T-cell (primary cell): ENCODE results near the gene C2CD3. TPM values are rescaled to one million over a fixed set of nuclear protein-coding genes. Genes with fewer than 3 reads are reported as not detected.
A peak's percentile ranks its signal among the peaks of the same experiment; 100 is the strongest.

Source experiments
- ATAC-seq, 4 experiments: fragments of 200-7000 bp in 3 of 4; fragments of 150-1000 bp in 1 of 4; cut with Tn5 transposase; replicated peaks in 1 of 4; 1 replicate in 3 of 4; 2 replicates in 1 of 4; pipeline ENCODE4 v1.10.0; 2021; ENCODE audit warnings: moderate library complexity in 3 of 4, mild to moderate bottlenecking in 2 of 4, moderate number of reproducible peaks in 1 of 4
- CTCF ChIA-PET, 2 donors: fragments of 300-600 bp; sonication (Branson Sonifier 250); formaldehyde crosslinking; loops; one replicate each; lab custom pipeline; 2022; ENCODE audit warnings: antibody characterized with exemption in 2 of 2; lab: Charles Lee
- POLR2A ChIA-PET, 2 donors: fragments of 300-600 bp; sonication (Branson Sonifier 250); formaldehyde crosslinking; loops; one replicate each; lab custom pipeline; 2022; ENCODE audit warnings: antibody characterized with exemption in 2 of 2; lab: Charles Lee
- DNase-seq, 35 experiments: peaks; one replicate each; pipeline versions ENCODE4 v3.0.0 to v3.0.0-alpha.2; 2013 to 2023
- H3K27ac ChIP-seq: one replicate; pipeline ENCODE4 v1.5.1; 2013; ENCODE audit warnings: low read length
- H3K27me3 ChIP-seq, 2 experiments: replicated peaks in 1 of 2; 1 replicate in 1 of 2; 2 replicates in 1 of 2; pipeline versions ENCODE4 v1.6.1 to v1.7.0; 2013; ENCODE audit warnings: low read length in 1 of 2, mixed read lengths in 1 of 2; ENCODE audit not compliant: control insufficient read depth in 2 of 2, insufficient read depth in 2 of 2; ENCODE audit errors: extremely low read depth in 1 of 2
- H3K36me3 ChIP-seq, 2 donors: 1 replicate in 1 of 2; 2 replicates in 1 of 2; pipeline versions ENCODE4 v1.6.1 to v1.7.0; 2013; ENCODE audit warnings: low read length in 1 of 2; ENCODE audit not compliant: control insufficient read depth in 2 of 2, insufficient read depth in 1 of 2; ENCODE audit errors: extremely low read depth in 1 of 2
- H3K4me1 ChIP-seq, 2 experiments: 1 replicate in 1 of 2; 2 replicates in 1 of 2; pipeline versions ENCODE4 v1.6.1 to v1.7.0; 2013; ENCODE audit warnings: low read length in 2 of 2, mixed read lengths in 1 of 2; ENCODE audit not compliant: insufficient read depth in 2 of 2, control insufficient read depth in 1 of 2; ENCODE audit errors: extremely low read depth in 1 of 2
- H3K4me3 ChIP-seq, 2 donors: 1 replicate in 1 of 2; 2 replicates in 1 of 2; pipeline versions ENCODE4 v1.5.1 to v1.7.0; 2013; ENCODE audit warnings: mild to moderate bottlenecking in 2 of 2, low read length in 1 of 2, moderate library complexity in 1 of 2; ENCODE audit not compliant: control insufficient read depth in 1 of 2; ENCODE audit errors: extremely low read depth in 1 of 2
- H3K9me3 ChIP-seq: 2 replicates; pipeline ENCODE4 v1.7.0; 2013
- H3K27ac Mint-ChIP-seq, 2 donors: one replicate each; pipeline ENCODE4 v1.8.0; 2020 to 2021; ENCODE audit warnings: mild to moderate bottlenecking in 2 of 2, mixed read lengths in 2 of 2
- H3K27me3 Mint-ChIP-seq, 2 donors: one replicate each; pipeline ENCODE4 v1.8.0; 2021 to 2022; ENCODE audit warnings: mixed read lengths in 2 of 2
- H3K36me3 Mint-ChIP-seq: one replicate; pipeline ENCODE4 v1.8.0; 2021; ENCODE audit warnings: mixed read lengths
- H3K4me1 Mint-ChIP-seq, 3 donors: one replicate each; pipeline ENCODE4 v1.8.0; 2020 to 2022; ENCODE audit warnings: mixed read lengths in 3 of 3, mild to moderate bottlenecking in 1 of 3
- H3K4me3 Mint-ChIP-seq, 3 donors: one replicate each; pipeline ENCODE4 v1.8.0; 2020 to 2022; ENCODE audit warnings: mild to moderate bottlenecking in 3 of 3, mixed read lengths in 3 of 3, moderate library complexity in 3 of 3
- H3K9me3 Mint-ChIP-seq, 3 donors: one replicate each; pipeline ENCODE4 v1.8.0; 2020 to 2022; ENCODE audit warnings: mixed read lengths in 3 of 3
- WGBS: methylation state at CpG from one replicate; pipeline ENCODE4 v1.1.5; 2013; ENCODE audit warnings: missing lambda C conversion rate; ENCODE audit not compliant: insufficient coverage; 5-methylcytosine and 5-hydroxymethylcytosine counted together
- total RNA-seq, 35 experiments: library from RNA in 6 of 35; stranded (reverse) in 6 of 35; fragments of 120-200 nt in 1 of 35; gene quantifications; one replicate each; pipeline versions ENCODE4 v1.2.1 to v1.2.4 and lab custom pipeline; 2013 to 2026

Gene C2CD3
- total RNA-seq, 5 donors from 2014 or later (not counting 1 experiment from before 2014, with no cell fraction given): 37.0 to 47.7 (median 41.0) TPM

DNA sequence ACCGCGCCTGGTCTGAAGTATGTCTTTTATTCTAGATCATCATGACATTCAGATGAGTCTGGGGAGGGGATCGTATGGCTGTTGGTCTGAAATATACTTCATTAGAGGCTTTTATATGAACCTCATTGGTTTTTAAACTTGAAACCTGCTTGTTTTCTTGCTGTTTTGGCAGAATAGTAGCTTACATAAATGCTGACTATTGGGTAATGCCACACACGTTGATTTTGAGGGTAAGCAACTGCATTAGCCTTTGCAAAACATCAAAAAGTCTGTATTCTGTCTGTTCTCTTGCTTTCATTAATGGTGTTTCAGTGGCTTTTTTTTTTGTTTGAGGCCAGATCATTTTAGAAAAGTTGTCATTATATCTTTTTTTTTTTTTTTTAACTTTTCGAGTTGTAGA lies 14.5 kb upstream of the C2CD3 start:
- CTCF ChIA-PET: no interaction called here

DNA sequence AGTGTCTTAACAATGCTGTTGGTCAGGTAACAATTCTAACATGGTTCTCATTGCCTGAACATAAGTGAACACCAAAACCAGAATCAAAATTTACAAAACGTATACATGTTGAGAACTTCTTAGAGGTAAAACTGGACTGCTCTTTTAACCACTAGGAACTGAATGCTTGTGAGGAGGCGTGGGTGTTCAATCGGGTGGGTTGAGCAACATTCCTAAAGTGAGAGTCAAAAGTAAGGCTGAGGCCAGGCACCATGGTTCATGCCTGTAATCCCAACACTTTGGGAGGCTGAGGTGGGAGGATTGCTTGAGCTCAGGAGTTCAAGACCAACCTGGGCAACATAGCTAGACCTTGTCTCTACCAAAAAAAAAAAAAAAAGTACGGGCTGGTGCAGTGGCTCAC lies 11.8 kb upstream of the C2CD3 start:
- Histone ChIP-seq H3K36me3 (peaks cover 0 to 8% of the 10 kb centered on the region in 2 donors), H3K27ac (no peak overlapping the region), H3K27me3 (no peaks in the 10 kb centered on the region), H3K4me3 (no peak overlapping the region), H3K9me3 (no peaks in the 10 kb centered on the region), H3K4me1 (no peaks in the 10 kb centered on the region)
- DNase-seq (no peak), ATAC-seq (no peak)
- H3K4me3 Mint-ChIP-seq: no peak overlapping the region
- ChIA-PET CTCF (no interaction called here), POLR2A (no interaction called here)
- 94% methylated on average over 2 of the region's 4 CpGs for WGBS
- no peaks in the 10 kb centered on the region for H3K27me3 Mint-ChIP-seq
- H3K36me3 Mint-ChIP-seq: peaks cover 30% of the 10 kb centered on the region
- H3K27ac Mint-ChIP-seq: no peak overlapping the region
- H3K4me1 Mint-ChIP-seq: peaks cover 26 to 28% (median 28%) of the 10 kb centered on the region in 3 donors
- H3K9me3 Mint-ChIP-seq: no peaks in the 10 kb centered on the region

More for the DNA sequence above, 14.5 kb upstream of the C2CD3 start:
- H3K27ac ChIP-seq: no peak overlapping the region
- Mint-ChIP-seq H3K4me1 (peaks cover 16 to 20% (median 20%) of the 10 kb centered on the region in 3 donors), H3K27ac (no peak overlapping the region), H3K9me3 (peaks cover 0 to 4% (median 0%) of the 10 kb centered on the region in 3 donors), H3K27me3 (no peaks in the 10 kb centered on the region), H3K4me3 (no peak overlapping the region), H3K36me3 (peaks cover 40% of the 10 kb centered on the region)
- ATAC-seq (no peak), DNase-seq (no peak)
- 58% methylated on average over 2 of the region's 5 CpGs for WGBS
- H3K27me3 ChIP-seq: no peaks in the 10 kb centered on the region
- peaks cover 0 to 6% of the 10 kb centered on the region in 2 donors for H3K36me3 ChIP-seq
- no peaks in the 10 kb centered on the region for H3K9me3 ChIP-seq
- no peaks in the 10 kb centered on the region for H3K4me1 ChIP-seq
- H3K4me3 ChIP-seq: no peak overlapping the region
- POLR2A ChIA-PET: no interaction called here

GRCh38 chr11:74179234-74180052 lies 8.6 kb upstream of the C2CD3 start:
- no peak for ATAC-seq
- H3K4me3 ChIP-seq: no peak overlapping the region
- no peaks in the 10 kb centered on the region for H3K27me3 ChIP-seq
- Mint-ChIP-seq H3K27ac (no peak overlapping the region), H3K9me3 (no peaks in the 10 kb centered on the region), H3K4me3 (no peak overlapping the region), H3K27me3 (no peaks in the 10 kb centered on the region), H3K36me3 (peaks cover 21% of the 10 kb centered on the region), H3K4me1 (peaks cover 14 to 29% (median 21%) of the 10 kb centered on the region in 3 donors)
- H3K4me1 ChIP-seq: no peaks in the 10 kb centered on the region
- H3K9me3 ChIP-seq: no peaks in the 10 kb centered on the region
- POLR2A ChIA-PET: no interaction called here
- CTCF ChIA-PET: interaction anchor here in 1 of 2 donors (0.7 kb wide), 1 partner anchor 1667 kb away, joined by 3 read pairs; no protein-coding TSS in a partner anchor
- 100% methylated on average over 2 of the region's 7 CpGs for WGBS
- H3K27ac ChIP-seq: no peak overlapping the region
- H3K36me3 ChIP-seq: peaks cover 0 to 8% of the 10 kb centered on the region in 2 donors
- no peak for DNase-seq

DNA sequence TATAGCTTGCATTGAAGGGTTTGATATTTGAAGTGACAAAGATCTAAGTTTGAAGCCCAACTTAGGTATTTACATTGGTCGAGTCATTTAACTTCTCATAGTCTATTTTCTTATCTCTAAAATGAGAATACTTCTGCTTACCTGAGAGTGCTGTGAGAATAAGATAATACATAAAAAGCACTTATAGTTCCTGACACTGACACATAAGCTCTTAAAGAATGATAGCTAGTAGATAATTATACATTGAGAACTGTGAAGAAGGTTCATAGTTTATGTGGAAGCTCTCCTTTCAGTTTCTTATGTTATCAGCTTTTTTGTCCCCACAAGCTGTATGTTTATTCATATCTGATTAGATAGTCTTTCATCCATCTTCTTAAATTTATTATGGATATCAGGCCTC lies 5.1 kb upstream of the C2CD3 start:
- Histone ChIP-seq H3K27me3 (no peaks in the 10 kb centered on the region), H3K4me1 (peaks cover 11 to 13% of the 10 kb centered on the region in 2 experiments), H3K4me3 (no peak overlapping the region), H3K9me3 (no peaks in the 10 kb centered on the region), H3K27ac (no peak overlapping the region), H3K36me3 (peaks cover 0 to 2% of the 10 kb centered on the region in 2 donors)
- no peak overlapping the region for H3K4me3 Mint-ChIP-seq
- no peak for ATAC-seq
- peaks cover 18% of the 10 kb centered on the region for H3K36me3 Mint-ChIP-seq
- H3K9me3 Mint-ChIP-seq: no peaks in the 10 kb centered on the region
- H3K27me3 Mint-ChIP-seq: no peaks in the 10 kb centered on the region
- ChIA-PET CTCF (interaction anchor here in 1 of 2 donors (0.5 kb wide), 1 partner anchor 1025 kb away, joined by 4 read pairs; no protein-coding TSS in a partner anchor), POLR2A (no interaction called here)
- DNase-seq: no peak
- no CpG with 5 or more reads among the region's 1 CpG for WGBS
- no peak overlapping the region for H3K27ac Mint-ChIP-seq
- H3K4me1 Mint-ChIP-seq: peaks cover 11 to 25% (median 24%) of the 10 kb centered on the region in 3 donors

DNA sequence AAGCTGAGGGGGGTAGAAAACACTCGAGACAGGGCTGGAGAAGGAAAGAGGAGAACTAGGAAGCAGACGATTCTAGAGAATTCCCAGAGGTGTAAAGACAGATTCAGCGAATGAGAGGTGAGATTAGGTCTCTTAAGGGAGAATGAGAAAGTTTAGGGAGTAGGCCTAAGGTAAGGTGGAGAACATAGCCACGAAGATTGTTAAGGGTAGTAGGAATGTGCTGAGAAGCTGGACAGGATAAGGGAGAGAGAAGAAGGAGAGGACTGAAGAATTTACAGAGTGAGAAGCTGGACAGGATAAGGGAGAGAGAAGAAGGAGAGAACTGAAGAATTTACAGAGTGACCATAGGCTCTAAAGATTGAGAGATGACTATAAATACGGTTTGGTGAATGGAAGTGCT lies 1.2 kb upstream of the C2CD3 start:
- POLR2A ChIA-PET: interaction anchor here in 1 of 2 donors (1.7 kb wide), 1 partner anchor 192 kb away, joined by 6 read pairs; no protein-coding TSS in a partner anchor
- no peaks in the 10 kb centered on the region for H3K27me3 ChIP-seq
- 41% methylated on average over 5 of the region's 5 CpGs for WGBS
- no peak overlapping the region for H3K27ac Mint-ChIP-seq
- H3K27ac ChIP-seq: peak overlapping the region; percentile 74
- peak in 1 of 35 experiments; percentile 3 for DNase-seq
- peaks cover 23 to 24% of the 10 kb centered on the region in 2 experiments for H3K4me1 ChIP-seq
- H3K9me3 Mint-ChIP-seq: no peaks in the 10 kb centered on the region
- H3K4me1 Mint-ChIP-seq: peaks cover 4 to 21% (median 19%) of the 10 kb centered on the region in 3 donors
- peak overlapping the region; percentile 64 to 81 for H3K4me3 ChIP-seq
- ATAC-seq: no peak
- no peaks in the 10 kb centered on the region for H3K9me3 ChIP-seq
- CTCF ChIA-PET: interaction anchor here in 1 of 2 donors (0.5 kb wide), 1 partner anchor 1173 kb away, joined by 3 read pairs; no protein-coding TSS in a partner anchor
- H3K36me3 Mint-ChIP-seq: peaks cover 16% of the 10 kb centered on the region
- H3K4me3 Mint-ChIP-seq: no peak overlapping the region
- H3K36me3 ChIP-seq: peaks cover 0 to 7% of the 10 kb centered on the region in 2 donors
- H3K27me3 Mint-ChIP-seq: no peaks in the 10 kb centered on the region

- Histone ChIP-seq H3K27ac (peak overlapping the region; percentile 74), H3K4me3 (peak overlapping the region; percentile 64 to 81), H3K4me1 (peaks cover 23 to 24% of the 10 kb centered on the region in 2 experiments), H3K9me3 (no peaks in the 10 kb centered on the region), H3K27me3 (no peaks in the 10 kb centered on the region), H3K36me3 (peaks cover 0 to 11% of the 10 kb centered on the region in 2 donors)
- DNase-seq: no peak
- H3K27ac Mint-ChIP-seq: no peak overlapping the region
- ATAC-seq: no peak
- CTCF ChIA-PET: interaction anchor here in 1 of 2 donors (1.2 to 1.4 kb wide), 3 partner anchors 12 to 191 kb away, joined by 3 to 4 read pairs (median 4); no protein-coding TSS in a partner anchor
- 4% methylated on average over 4 of the region's 5 CpGs for WGBS
- peaks cover 4 to 25% (median 22%) of the 10 kb centered on the region in 3 donors for H3K4me1 Mint-ChIP-seq
- peaks cover 20% of the 10 kb centered on the region for H3K36me3 Mint-ChIP-seq
- POLR2A ChIA-PET: interaction anchor here in 1 of 2 donors (1.7 kb wide), 1 partner anchor 191 kb away, joined by 6 read pairs; no protein-coding TSS in a partner anchor
- H3K4me3 Mint-ChIP-seq: no peak overlapping the region
- no peaks in the 10 kb centered on the region for H3K27me3 Mint-ChIP-seq
- no peaks in the 10 kb centered on the region for H3K9me3 Mint-ChIP-seq
These were observed 797 bp upstream of the C2CD3 start for GRCh38 chr11:74171630-74171968.
